Measurements from ENCODE around the gene TOE1.
"Not testable (repeated sequence)": the region's sequence is repeated elsewhere in the genome, so short reads cannot be mapped to it uniquely, and the experiment has no call there.

The TOE1 gene

DNA sequence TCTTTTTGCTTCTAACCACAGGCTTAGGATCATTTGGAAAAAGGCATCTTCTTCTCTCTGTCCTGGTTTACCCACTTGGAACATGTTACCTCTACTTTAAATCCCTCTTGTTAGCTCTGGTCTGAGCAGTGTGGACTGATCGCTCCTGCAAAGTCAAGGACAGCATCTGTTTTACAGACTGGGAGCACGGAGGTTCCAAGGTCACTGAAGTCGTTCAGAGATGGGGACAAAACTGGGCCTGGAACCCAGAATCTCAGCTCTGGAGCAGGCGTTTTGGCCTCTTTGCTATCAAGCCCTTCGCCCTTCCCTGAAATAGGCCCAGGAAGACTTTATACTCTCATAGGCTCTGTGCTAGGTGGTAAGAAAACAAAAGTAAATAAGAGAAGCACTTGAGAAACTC is 11.5 kb downstream of the TOE1 start:
- in situ Hi-C loops (cut with HindIII; ENCODE audit: low sequenced_read_pairs): no loop called here

GRCh38 chr1:45353685-45354084 is 13.7 kb downstream of the TOE1 start:
- in situ Hi-C loops (cut with HindIII; ENCODE audit: low sequenced_read_pairs): no loop called here

- in situ Hi-C loops (cut with HindIII; ENCODE audit: low sequenced_read_pairs): no loop called here
These were observed 14.9 kb downstream of the TOE1 start for GRCh38 chr1:45354838-45355237.

- in situ Hi-C loops (cut with HindIII; ENCODE audit: low sequenced_read_pairs): no loop called here
These were observed 15.7 kb downstream of the TOE1 start for GRCh38 chr1:45355683-45356082.

DNA sequence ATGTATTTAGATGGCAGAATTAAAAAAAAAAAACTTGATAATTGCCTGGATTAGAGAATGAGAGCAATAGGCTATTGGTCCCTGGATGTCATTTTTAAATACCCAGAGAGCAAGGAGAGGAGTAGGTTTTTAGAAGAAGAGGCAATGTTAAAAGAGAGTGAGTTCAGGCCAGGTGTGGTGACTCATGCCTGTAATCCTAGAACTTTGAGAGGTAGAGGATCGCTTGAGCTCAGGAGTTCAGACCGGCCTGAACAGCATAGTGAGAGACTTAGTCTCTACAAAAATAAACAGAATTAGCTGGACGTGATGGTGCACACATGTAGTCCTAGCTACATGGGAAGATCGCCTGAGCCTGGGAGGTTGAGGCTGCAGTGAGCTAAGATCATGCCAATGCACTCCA is 16.2 kb downstream of the TOE1 start:
- in situ Hi-C loops (cut with HindIII; ENCODE audit: low sequenced_read_pairs): no loop called here

- in situ Hi-C loops (cut with HindIII; ENCODE audit: low sequenced_read_pairs): loop anchor here (5.0 kb wide), 1 partner anchor 87 kb away; no protein-coding TSS in a partner anchor
These were observed 20.0 kb downstream of the TOE1 start for GRCh38 chr1:45359882-45360513.

GRCh38 chr1:45360981-45361380 is 21.0 kb downstream of the TOE1 start:
- in situ Hi-C loops (cut with HindIII; ENCODE audit: low sequenced_read_pairs): loop anchor here (5.0 kb wide), 1 partner anchor 86 kb away; no protein-coding TSS in a partner anchor

GRCh38 chr1:45364294-45364693 is 24.3 kb downstream of the TOE1 start:
- in situ Hi-C loops (cut with HindIII; ENCODE audit: low sequenced_read_pairs): loop anchor here (5.0 kb wide), 1 partner anchor 83 kb away; no protein-coding TSS in a partner anchor

DNA sequence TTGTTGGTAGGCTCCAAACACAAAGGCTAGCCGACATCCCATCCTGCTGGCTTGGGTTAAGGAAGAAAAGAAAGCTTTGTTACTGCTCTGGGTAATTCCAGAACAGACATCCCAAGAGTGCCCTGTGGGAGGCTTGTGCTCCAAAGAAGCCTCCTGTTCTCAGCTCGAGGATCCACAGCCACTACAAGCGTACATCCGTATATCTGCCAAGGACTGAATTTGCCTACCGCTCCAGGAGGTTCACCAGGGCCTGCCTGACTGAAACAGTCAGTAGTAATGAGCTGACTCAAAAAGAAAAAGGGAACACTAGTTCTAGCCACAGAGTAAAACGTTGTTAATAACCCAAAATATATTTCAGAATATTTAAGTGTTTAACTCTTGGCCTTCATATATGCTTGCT is 25.1 kb downstream of the TOE1 start:
- in situ Hi-C loops (cut with HindIII; ENCODE audit: low sequenced_read_pairs): no loop called here

GRCh38 chr1:45370575-45370974 is 30.6 kb downstream of the TOE1 start:
- in situ Hi-C loops (cut with HindIII; ENCODE audit: low sequenced_read_pairs): no loop called here

DNA sequence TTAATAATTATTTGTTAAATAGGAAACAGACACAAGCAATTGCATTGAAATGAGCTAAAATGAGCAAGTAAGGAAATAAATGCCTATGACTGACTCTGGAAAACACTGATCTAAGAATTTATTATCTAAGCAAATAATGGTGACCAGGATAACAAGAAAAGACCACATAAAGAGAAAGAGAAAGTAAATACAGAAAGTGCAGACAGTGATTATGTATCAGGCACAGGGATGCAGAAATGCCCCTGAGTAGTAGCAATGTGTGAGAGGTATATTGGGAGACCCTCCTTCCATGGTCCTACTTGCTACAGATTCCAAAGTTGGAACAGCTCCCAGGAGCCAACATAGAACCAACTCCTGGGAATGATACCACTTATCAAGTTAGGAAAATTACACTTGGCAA is 33.6 kb downstream of the TOE1 start:
- in situ Hi-C loops (cut with HindIII; ENCODE audit: low sequenced_read_pairs): no loop called here

DNA sequence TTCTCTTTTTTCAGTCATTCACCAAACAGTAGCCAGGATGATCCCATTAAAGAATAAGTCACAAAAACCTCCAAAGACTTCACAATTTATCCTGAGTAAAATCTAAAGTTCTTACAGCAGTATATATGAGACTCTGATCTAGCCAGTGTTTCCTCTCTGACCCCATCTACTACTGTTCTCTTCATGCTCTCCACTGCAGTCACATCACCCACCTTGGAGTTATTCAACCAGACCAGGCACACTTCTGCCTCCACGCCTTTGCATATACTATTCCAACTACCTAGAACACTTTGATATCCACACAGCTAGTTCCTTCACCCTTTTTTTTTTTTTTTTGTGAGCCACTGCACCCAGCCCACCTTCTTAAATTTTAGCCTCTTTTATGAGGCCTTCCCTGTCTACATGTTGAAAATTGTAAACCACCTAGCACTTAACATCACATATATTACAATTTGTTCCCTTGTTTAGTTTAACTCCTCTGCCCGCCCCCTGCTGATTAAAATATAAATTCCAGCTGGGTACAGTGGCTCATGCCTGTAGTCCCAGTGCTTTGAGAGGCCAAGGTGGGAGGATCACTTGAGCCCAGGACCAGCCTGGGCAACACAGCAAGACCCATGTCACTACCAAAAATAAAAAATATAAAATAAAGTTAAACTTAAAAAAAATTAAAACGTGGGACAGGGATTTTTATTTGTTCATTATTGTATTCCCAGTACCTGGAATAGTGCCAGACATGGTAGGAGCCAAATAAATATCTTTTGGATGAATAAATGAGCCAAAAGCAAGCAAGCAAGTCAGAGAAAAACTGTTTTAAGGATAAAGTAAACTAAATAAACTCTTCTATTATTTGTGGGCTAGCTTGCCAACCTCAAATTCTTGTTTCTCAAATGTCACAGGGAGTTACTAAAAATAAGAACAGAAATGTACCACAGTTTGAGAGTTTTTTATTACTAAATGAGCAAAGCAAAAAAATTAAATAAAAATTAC is 35.4 kb downstream of the TOE1 start:
- in situ Hi-C loops (cut with HindIII; ENCODE audit: low sequenced_read_pairs): no loop called here

GRCh38 chr1:45378184-45378583 is 38.2 kb downstream of the TOE1 start:
- in situ Hi-C loops (cut with HindIII; ENCODE audit: low sequenced_read_pairs): no loop called here

- in situ Hi-C loops (cut with HindIII; ENCODE audit: low sequenced_read_pairs): no loop called here
These were observed 39.6 kb downstream of the TOE1 start for GRCh38 chr1:45379524-45379923.

DNA sequence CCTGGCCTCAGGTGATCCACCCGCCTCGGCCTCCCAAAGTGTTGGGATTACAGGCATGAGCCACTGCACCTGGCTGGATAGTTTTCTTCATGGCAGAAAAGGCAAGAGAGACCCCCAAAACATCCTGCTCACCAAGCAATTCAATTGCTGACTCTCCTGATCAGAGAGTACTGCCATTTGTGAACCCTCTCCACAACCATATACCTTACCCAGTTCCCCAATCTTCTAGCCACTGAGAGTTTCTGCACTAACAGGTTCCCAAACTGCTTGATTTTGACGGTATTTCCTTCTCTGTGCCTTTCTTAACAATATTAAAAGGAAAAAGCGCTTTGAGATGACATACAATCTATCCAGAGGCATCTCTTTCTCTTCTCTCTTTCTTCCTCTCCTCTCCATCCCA is 40.2 kb downstream of the TOE1 start:
- in situ Hi-C loops (cut with HindIII; ENCODE audit: low sequenced_read_pairs): no loop called here

- in situ Hi-C loops (cut with HindIII; ENCODE audit: low sequenced_read_pairs): no loop called here
These were observed 40.8 kb downstream of the TOE1 start for GRCh38 chr1:45380730-45381129.

GRCh38 chr1:45381243-45381642 is 41.3 kb downstream of the TOE1 start:
- in situ Hi-C loops (cut with HindIII; ENCODE audit: low sequenced_read_pairs): no loop called here

DNA sequence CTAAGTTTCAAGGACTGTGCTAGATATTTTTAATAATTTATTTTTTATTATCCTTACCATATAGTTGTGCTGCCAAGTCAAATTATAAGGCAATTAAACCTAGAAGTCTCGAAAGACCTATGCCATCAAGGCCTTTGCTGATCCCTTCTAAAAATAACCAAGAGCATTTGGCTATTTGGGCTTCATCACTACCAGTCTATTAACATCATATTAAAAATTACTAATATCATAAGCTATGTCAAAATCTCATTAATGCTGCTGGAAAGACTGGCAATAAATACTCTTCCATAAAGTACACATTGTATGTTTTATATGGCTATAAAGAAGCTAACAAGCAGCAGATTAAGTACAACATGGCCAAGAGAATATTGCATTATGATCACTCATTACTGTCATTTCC is 43.2 kb downstream of the TOE1 start:
- in situ Hi-C loops (cut with HindIII; ENCODE audit: low sequenced_read_pairs): no loop called here

DNA sequence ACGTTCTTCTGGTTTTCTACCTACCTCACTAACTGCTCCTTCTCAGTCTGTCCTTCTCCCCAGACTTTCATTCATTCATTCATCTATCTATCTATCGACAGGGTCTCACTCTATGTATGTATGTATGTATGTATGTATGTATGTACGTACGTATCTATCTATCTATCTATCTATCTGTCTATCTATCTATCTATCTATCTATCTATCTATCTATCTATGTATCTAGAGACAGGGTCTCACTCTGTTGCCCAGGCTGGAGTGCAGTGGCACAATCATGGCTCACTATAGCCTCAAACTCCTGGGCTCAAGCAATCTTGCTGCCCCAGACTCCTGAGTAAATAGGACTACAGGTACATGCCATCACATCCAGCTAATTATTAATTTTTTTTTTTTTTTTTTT is 44.2 kb downstream of the TOE1 start:
- in situ Hi-C loops (cut with HindIII; ENCODE audit: low sequenced_read_pairs): not testable (repeated sequence)

DNA sequence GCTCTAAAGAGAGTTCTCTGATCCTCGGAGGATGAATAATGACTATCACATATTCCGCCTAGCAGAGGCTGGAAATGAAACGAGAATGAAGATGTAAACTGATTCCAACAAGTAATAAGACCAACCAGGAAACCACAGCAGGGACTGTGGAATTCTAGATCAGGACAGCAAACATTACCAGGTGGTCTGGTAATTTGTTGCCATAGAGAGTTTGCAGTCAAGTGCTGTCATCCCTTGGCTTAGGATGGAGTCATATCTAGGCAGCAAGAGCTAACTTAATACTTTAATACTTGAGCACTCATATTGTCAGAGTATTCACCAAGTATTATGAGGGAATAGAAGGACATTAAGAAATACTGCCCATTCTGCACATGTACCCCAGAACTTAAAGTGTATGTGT is 45.3 kb downstream of the TOE1 start:
- in situ Hi-C loops (cut with HindIII; ENCODE audit: low sequenced_read_pairs): no loop called here

DNA sequence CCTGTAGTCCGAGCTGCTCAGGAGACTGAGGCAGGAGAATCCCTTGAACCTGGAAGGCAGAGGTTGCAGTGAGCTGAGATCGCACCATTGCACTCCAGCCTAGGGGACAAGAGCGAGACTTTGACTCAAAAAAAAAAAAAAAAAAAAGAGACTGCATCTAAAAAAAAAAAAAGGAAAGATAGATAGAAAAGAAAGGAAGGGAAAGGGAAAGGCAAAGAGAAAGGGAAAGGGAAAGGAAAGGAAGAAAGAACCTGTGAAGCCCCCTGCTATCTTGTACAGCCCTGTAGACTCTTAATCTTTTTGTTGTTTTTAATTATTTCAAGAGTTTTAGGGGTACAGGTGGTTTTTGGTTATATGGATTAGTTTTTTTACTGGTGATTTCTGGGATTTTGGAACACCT is 46.2 kb downstream of the TOE1 start:
- in situ Hi-C loops (cut with HindIII; ENCODE audit: low sequenced_read_pairs): no loop called here

Measured in endothelial cell of hepatic sinusoid (primary cell).